BLaER1 treated with 17β-estradiol and CSF1 and Interleukin-3, amounts not matched to agents 10 nM and 100 nM (cell line): ENCODE results near the gene IKBKE.
A peak's percentile ranks its signal among the peaks of the same experiment; 100 is the strongest.
"Not testable (repeated sequence)": the region's sequence is repeated elsewhere in the genome, so short reads cannot be mapped to it uniquely, and the experiment has no call there.

Experiments used
- H3K27ac ChIP-seq, 11 experiments: shearing (Covaris generic); formaldehyde crosslinking; 2 replicates each; pipeline ENCODE4 v1.8.1; 2022
- H3K27me3 ChIP-seq, 11 experiments: shearing (Covaris generic); formaldehyde crosslinking; 2 replicates each; pipeline ENCODE4 v1.8.1; 2022
- H3K36me3 ChIP-seq, 11 experiments: shearing (Covaris generic); formaldehyde crosslinking; 2 replicates each; pipeline ENCODE4 v1.8.1; 2022
- H3K4me1 ChIP-seq, 10 experiments: shearing (Covaris generic); formaldehyde crosslinking; 2 replicates each; pipeline ENCODE4 v1.8.1; 2022
- H3K4me2 ChIP-seq, 11 experiments: shearing (Covaris generic); formaldehyde crosslinking; 2 replicates each; pipeline ENCODE4 v1.8.1; 2022
- H3K4me3 ChIP-seq, 10 experiments: shearing (Covaris generic); formaldehyde crosslinking; 2 replicates each; pipeline ENCODE4 v1.8.1; 2022
- H3K9ac ChIP-seq, 11 experiments: shearing (Covaris generic); formaldehyde crosslinking; 2 replicates each; pipeline ENCODE4 v1.8.1; 2022
- H3K9me3 ChIP-seq, 11 experiments: shearing (Covaris generic); formaldehyde crosslinking; replicated peaks in 1 of 11; 2 replicates each; pipeline ENCODE4 v1.8.1; 2022
- H4K20me1 ChIP-seq, 11 experiments: shearing (Covaris generic); formaldehyde crosslinking; 2 replicates each; pipeline ENCODE4 v1.8.1; 2022
- Cebpa-rat ChIP-seq, 11 experiments: shearing (Covaris generic); IDR thresholded peaks; 2 replicates each; pipeline ENCODE4 v1.8.1; 2022

IKBKE gene

DNA sequence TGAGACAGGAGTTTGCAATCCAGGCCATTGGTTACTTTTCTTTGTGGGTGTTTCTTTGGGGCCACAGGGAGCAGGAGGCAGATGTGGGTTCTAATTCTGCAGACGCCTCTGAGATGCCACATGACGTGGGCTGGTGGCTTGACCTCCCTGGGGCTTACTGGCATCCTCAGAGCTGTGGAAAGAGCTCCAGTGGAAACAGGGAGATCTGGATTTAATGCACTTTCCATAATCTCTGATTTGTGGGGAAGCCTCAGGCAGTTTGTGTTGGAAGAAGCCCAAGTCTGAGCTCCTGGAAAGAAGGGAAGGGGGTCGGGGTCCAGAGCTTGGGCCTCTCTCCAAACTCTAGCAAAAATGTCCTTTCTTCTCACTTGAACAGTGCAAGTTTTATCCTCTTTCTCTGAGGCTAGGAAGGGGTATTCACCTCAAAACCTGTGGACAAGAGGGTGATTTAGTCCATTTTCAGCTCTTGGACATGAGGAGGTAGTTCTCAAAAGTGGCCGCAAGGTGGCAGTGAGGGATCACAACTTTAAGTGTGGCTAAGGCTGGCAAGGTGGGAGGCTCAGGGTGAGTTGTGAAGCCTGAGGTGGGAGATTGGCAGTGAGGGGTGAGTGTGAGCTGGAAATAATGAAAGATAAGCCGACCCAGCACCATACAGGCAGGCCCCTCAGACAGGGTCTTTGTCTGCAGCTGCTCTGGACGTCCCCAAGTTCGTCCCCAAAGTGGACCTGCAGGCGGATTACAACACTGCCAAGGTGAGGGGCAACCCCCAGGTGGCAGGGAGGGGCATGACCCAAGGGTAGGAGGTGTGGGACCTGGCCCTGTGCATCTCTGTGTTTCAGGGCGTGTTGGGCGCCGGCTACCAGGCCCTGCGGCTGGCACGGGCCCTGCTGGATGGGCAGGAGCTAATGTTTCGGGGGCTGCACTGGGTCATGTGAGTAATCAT, 9.2 kb downstream of the IKBKE start:
- Histone ChIP-seq H3K36me3 (peaks cover 49 to 96% (median 92%) of the 10 kb centered on the region in 11 experiments), H3K4me1 (peaks cover 26 to 43% (median 34%) of the 10 kb centered on the region in 10 experiments), H3K27me3 (no peaks in the 10 kb centered on the region), H3K27ac (peak overlapping the region in 5 of 11 experiments; percentile 1 to 49 (median 21); a peak in 6 of 22 replicates), H3K9ac (peak overlapping the region in 8 of 11 experiments; percentile 1 to 59 (median 26); a peak in 9 of 22 replicates), H3K4me2 (peak overlapping the region; percentile 38 to 66 (median 48)), H3K4me3 (no peak overlapping the region), H4K20me1 (peaks cover 0 to 77% (median 10%) of the 10 kb centered on the region in 11 experiments; a peak in 13 of 22 replicates), H3K9me3 (no peaks in the 10 kb centered on the region)
- no peak for TF ChIP-seq Cebpa-rat (IDR thresholded peaks at IDR 0.05)

DNA sequence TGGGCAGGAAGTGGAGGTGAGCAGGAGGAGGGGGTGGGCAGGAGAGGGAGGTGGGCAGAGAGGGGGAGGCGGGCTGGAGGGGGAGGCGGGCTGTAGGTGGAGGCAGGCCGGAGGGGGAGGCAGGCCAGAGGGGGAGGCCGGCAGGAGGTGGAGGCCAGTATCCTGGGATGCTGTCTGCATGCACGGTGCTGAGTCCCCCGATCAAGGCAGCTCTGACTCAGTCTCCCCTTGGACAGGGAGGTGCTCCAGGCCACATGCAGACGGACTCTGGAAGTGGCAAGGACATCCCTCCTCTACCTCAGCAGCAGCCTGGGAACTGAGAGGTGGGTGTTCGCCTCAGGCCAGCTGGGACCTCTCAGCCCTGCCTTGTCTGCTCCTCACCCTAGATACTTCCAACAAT, 9.9 kb downstream of the IKBKE start:
- Histone ChIP-seq H3K27ac (peak overlapping the region in 5 of 11 experiments; percentile 27 to 59 (median 55); a peak in 4 of 22 replicates), H3K36me3 (peaks cover 41 to 96% (median 92%) of the 10 kb centered on the region in 11 experiments), H4K20me1 (peaks cover 0 to 85% (median 15%) of the 10 kb centered on the region in 11 experiments; a peak in 13 of 22 replicates), H3K4me3 (no peak overlapping the region), H3K27me3 (no peaks in the 10 kb centered on the region), H3K4me2 (peak overlapping the region; percentile 29 to 75 (median 53); a peak in 16 of 22 replicates), H3K4me1 (peaks cover 26 to 36% (median 29%) of the 10 kb centered on the region in 10 experiments), H3K9ac (peak overlapping the region in 1 of 11 experiments; percentile 23; a peak in 1 of 22 replicates), H3K9me3 (no peaks in the 10 kb centered on the region)
- no peak for TF ChIP-seq Cebpa-rat (IDR thresholded peaks at IDR 0.05)

DNA sequence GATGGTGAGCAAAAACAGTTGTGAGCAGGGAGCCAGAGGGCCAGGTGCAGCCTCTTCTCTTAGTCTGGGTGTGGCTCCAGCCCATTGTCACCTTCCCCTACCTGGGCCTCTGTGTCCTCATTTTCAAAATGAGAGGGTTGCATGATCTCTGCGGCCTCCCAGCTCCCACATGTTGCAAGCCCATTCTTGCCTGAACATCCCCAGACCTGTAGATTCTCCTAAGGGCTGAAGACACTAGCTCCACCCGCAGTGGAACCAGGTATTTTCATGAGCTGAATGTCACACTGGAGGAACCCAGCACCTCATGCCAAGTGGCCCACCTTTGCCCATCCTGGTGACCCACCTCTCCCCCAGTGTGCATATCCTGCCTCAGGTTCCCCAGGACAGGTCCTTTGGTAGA, 12.3 kb downstream of the IKBKE start:
- Histone ChIP-seq H3K9me3 (no peaks in the 10 kb centered on the region), H3K27ac (peak overlapping the region in 2 of 11 experiments; percentile 29 to 42; a peak in 2 of 22 replicates), H3K4me1 (peaks cover 26 to 55% (median 41%) of the 10 kb centered on the region in 10 experiments), H3K36me3 (peaks cover 31 to 96% (median 87%) of the 10 kb centered on the region in 11 experiments; a peak in 21 of 22 replicates), H3K4me3 (no peak overlapping the region), H4K20me1 (peaks cover 0 to 92% (median 17%) of the 10 kb centered on the region in 11 experiments; a peak in 13 of 22 replicates), H3K9ac (no peak overlapping the region), H3K4me2 (no peak overlapping the region), H3K27me3 (no peaks in the 10 kb centered on the region)
- no peak for TF ChIP-seq Cebpa-rat (IDR thresholded peaks at IDR 0.05)

DNA sequence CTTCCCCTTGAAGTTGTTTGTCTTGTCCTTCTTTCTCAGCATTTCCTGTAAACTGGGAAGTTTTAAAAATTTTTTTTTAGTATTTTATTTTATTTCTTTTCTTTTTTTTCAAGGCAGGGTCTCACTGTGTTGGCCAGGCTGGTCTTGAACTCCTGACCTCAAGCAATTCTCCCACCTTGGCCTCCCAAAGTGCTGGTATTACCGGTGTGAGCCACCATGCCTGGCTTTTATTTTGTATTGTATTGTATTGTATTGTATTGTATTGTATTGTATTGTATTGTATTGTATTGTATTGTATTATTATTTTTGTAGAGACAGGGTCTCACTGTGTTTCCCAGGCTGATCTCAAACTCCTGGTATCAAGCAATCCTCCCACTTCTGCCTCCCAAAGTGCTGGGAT, 13.6 kb downstream of the IKBKE start:
- not testable (repeated sequence) for H3K9me3 ChIP-seq, H3K27ac ChIP-seq, H3K4me3 ChIP-seq, H3K9ac ChIP-seq, H3K27me3 ChIP-seq, H3K4me2 ChIP-seq
- Histone ChIP-seq H3K4me1 (peaks cover 23 to 56% (median 38%) of the 10 kb centered on the region in 10 experiments), H3K36me3 (peaks cover 27 to 96% (median 87%) of the 10 kb centered on the region in 11 experiments; a peak in 21 of 22 replicates), H4K20me1 (peaks cover 0 to 93% (median 21%) of the 10 kb centered on the region in 11 experiments; a peak in 13 of 22 replicates)

DNA sequence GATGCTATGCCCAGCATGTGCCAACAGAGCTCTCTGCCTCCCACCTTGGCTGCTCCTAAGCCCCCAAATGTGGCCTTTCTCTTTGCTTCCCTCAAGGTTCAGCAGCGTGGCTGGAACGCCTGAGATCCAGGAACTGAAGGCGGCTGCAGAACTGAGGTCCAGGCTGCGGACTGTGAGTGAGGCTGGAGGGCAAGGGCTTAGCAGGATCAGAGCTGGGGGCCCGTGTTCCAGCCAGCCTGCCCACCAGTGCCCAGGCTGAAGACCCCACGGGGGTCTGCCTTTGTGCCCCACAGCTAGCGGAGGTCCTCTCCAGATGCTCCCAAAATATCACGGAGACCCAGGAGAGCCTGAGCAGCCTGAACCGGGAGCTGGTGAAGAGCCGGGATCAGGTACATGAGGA, 14.6 kb downstream of the IKBKE start:
- no peaks in the 10 kb centered on the region for H3K27me3 ChIP-seq
- no peak for TF ChIP-seq Cebpa-rat (IDR thresholded peaks at IDR 0.05)
- peaks cover 0 to 88% (median 21%) of the 10 kb centered on the region in 11 experiments; a peak in 12 of 22 replicates for H4K20me1 ChIP-seq
- H3K27ac ChIP-seq, result no peak overlapping the region
- no peak overlapping the region for H3K9ac ChIP-seq
- H3K4me2 ChIP-seq, result no peak overlapping the region
- H3K36me3 ChIP-seq, result peaks cover 23 to 94% (median 79%) of the 10 kb centered on the region in 11 experiments; a peak in 21 of 22 replicates
- H3K4me1 ChIP-seq, result peaks cover 18 to 52% (median 33%) of the 10 kb centered on the region in 10 experiments
- H3K4me3 ChIP-seq, result no peak overlapping the region
- H3K9me3 ChIP-seq, result no peaks in the 10 kb centered on the region

DNA sequence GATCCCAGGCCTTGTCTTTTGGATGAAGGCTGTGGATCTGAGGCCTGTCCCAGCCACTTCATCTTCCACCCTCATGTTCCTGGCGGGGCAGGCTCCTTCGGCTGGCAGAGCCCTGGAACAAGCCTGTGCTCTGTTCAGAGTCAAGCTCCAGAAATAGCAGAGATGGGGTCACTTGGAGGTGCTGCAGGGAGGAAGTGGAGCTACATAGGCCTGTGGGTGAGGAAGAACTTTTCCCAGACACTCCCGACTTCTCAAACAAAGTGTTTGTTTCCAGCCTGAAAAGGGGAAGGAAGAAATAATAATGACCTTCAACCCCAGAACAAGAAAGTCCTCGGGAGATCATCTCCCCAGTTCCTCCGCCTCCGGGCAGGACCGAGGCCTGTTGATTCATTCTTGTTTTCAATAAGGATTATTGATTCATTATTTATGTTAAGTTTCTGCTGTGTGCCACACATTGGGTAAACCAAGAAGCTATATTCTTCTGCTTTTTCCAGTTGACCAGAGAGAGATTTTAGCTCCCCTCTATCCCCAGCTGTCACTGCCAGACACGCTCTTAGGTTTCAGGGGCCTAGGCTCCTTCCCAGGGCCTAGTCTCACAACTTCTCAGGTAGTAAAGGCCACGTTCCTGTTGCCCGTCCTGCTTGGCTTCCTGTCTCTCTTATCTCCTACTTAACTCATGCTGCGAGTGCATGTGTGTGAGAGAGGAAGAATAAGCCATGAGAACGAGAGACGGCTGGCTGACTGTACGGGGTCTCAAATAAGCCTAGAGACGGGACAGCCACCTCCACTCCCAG, 16.9 kb downstream of the IKBKE start:
- no peak for TF ChIP-seq Cebpa-rat (IDR thresholded peaks at IDR 0.05)
- no peaks in the 10 kb centered on the region for H3K27me3 ChIP-seq
- peak overlapping the region in 6 of 11 experiments; percentile 3 to 77 (median 68); a peak in 10 of 22 replicates for H3K4me2 ChIP-seq
- H3K27ac ChIP-seq, result peak overlapping the region in 4 of 11 experiments; percentile 10 to 46 (median 26); a peak in 5 of 22 replicates
- peak overlapping the region in 7 of 11 experiments; percentile 18 to 45 (median 28); a peak in 9 of 22 replicates for H3K9ac ChIP-seq
- H3K36me3 ChIP-seq, result peaks cover 22 to 94% (median 78%) of the 10 kb centered on the region in 11 experiments; a peak in 21 of 22 replicates
- H3K4me1 ChIP-seq, result peaks cover 28 to 61% (median 42%) of the 10 kb centered on the region in 10 experiments
- H3K9me3 ChIP-seq, result no peaks in the 10 kb centered on the region
- H4K20me1 ChIP-seq, result peaks cover 0 to 92% (median 26%) of the 10 kb centered on the region in 11 experiments; a peak in 14 of 22 replicates
- no peak overlapping the region for H3K4me3 ChIP-seq

DNA sequence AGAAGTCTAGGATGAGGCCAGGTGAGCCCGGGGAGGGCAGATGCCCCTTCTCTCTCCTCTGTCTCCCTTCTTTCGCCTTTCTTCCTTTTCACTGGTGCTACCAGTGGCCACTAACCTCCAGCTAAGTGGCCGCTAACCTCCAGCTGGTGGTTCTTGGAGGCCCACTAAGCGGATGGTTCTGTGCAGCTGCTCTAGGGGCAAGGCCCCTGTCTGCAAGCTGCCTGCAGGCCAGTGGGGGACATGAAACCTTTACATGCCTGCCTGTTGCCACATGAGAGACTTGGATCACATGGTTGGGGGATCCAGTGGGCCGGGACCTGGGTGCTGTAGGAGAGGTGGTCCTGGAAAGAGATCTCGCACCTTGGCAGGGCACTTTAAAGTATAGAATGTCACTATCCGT, 17.7 kb downstream of the IKBKE start:
- Histone ChIP-seq H3K4me2 (peak overlapping the region in 3 of 11 experiments; percentile 71 to 77 (median 71); a peak in 5 of 22 replicates), H3K4me3 (no peak overlapping the region), H3K27ac (peak overlapping the region in 1 of 11 experiments; percentile 21; a peak in 1 of 22 replicates), H4K20me1 (peaks cover 0 to 92% (median 28%) of the 10 kb centered on the region in 11 experiments; a peak in 14 of 22 replicates), H3K4me1 (peaks cover 36 to 69% (median 50%) of the 10 kb centered on the region in 10 experiments), H3K9ac (peak overlapping the region in 6 of 11 experiments; percentile 2 to 41 (median 18); a peak in 5 of 22 replicates), H3K27me3 (no peaks in the 10 kb centered on the region), H3K36me3 (peaks cover 14 to 94% (median 78%) of the 10 kb centered on the region in 11 experiments; a peak in 21 of 22 replicates), H3K9me3 (no peaks in the 10 kb centered on the region)
- no peak for TF ChIP-seq Cebpa-rat (IDR thresholded peaks at IDR 0.05)

DNA sequence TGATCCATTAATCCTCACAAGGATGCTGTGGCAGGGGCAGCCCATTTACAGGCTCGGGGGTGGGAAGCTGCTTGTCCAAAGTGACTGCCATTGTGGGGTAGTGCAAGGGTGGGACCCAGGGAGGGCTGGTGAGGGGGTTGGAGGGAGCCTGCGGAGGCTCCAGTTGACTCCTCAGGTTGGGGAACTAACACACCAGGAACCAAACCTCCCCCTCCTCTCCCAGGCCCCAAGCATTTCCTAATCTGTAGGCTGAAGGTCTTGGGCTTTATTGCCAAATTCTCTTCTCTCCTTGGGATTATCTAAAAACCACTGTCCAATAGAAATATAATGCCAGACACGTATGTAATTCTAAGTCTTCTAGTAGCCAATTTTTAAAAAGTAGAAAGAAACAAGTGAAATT, 18.2 kb downstream of the IKBKE start:
- Histone ChIP-seq H3K4me2 (peak overlapping the region in 2 of 11 experiments; percentile 71 to 77; a peak in 4 of 22 replicates), H3K4me1 (peaks cover 41 to 74% (median 55%) of the 10 kb centered on the region in 10 experiments), H3K36me3 (peaks cover 9 to 94% (median 78%) of the 10 kb centered on the region in 11 experiments; a peak in 18 of 22 replicates), H3K27ac (no peak overlapping the region), H3K9me3 (no peaks in the 10 kb centered on the region), H3K27me3 (no peaks in the 10 kb centered on the region), H4K20me1 (peaks cover 0 to 93% (median 30%) of the 10 kb centered on the region in 11 experiments; a peak in 13 of 22 replicates), H3K9ac (peak overlapping the region in 4 of 11 experiments; percentile 2 to 41 (median 25); a peak in 4 of 22 replicates), H3K4me3 (no peak overlapping the region)
- TF ChIP-seq Cebpa-rat (IDR thresholded peaks at IDR 0.05), result no peak
